Activated CD4-positive, alpha-beta T cell treated with anti-CD3 and anti-CD28 coated beads, Interleukin-2, amount 10 ng/mL, durations not matched to agents 7 days and 5 days (primary cell): Measurements from ENCODE around the gene EMP3. TPM values are rescaled to one million over a fixed set of nuclear protein-coding genes. Genes with fewer than 3 reads are reported as not detected.

Experiments used
- CTCF ChIA-PET: fragments of 350-600 bp; sonication (Branson Sonifier 250); formaldehyde crosslinking; loops from one replicate; lab custom pipeline; 2021; ENCODE audit warnings: antibody characterized with exemption; lab: Charles Lee
- POLR2A ChIA-PET: fragments of 350-600 bp; sonication (Branson Sonifier 250); formaldehyde crosslinking; loops from one replicate; lab custom pipeline; 2021; ENCODE audit warnings: antibody characterized with exemption; lab: Charles Lee
- DNase-seq: peaks from one replicate; pipeline ENCODE4 v3.0.0-alpha.2; 2020
- H3K27ac Mint-ChIP-seq: one replicate; pipeline ENCODE4 v1.8.0; 2021; ENCODE audit warnings: mild to moderate bottlenecking, moderate library complexity, mixed read lengths
- H3K27me3 Mint-ChIP-seq: one replicate; pipeline ENCODE4 v1.8.0; 2021; ENCODE audit warnings: mixed read lengths
- H3K36me3 Mint-ChIP-seq: one replicate; pipeline ENCODE4 v1.8.0; 2021; ENCODE audit warnings: low read depth, mixed read lengths
- H3K4me1 Mint-ChIP-seq: one replicate; pipeline ENCODE4 v1.8.0; 2021; ENCODE audit warnings: mixed read lengths
- H3K4me3 Mint-ChIP-seq: one replicate; pipeline ENCODE4 v1.8.0; 2021; ENCODE audit warnings: mild to moderate bottlenecking, moderate library complexity, mixed read lengths
- H3K9me3 Mint-ChIP-seq: one replicate; pipeline ENCODE4 v1.8.0; 2021; ENCODE audit warnings: mixed read lengths
- total RNA-seq, 2 experiments: library from RNA; stranded (reverse); gene quantifications; one replicate each; pipeline ENCODE4 v1.2.3, GENCODE V29; 2021

EMP3 gene
- total RNA-seq, 2 experiments from 2014 or later = 444 to 544 TPM

GRCh38 chr19:48319647-48320541 is 5.5 kb upstream of the EMP3 start:
- CTCF ChIA-PET = interaction anchor here (0.6 to 4.2 kb wide), 4 partner anchors 13 to 104 kb away, joined by 3 to 44 read pairs (median 4); partner anchors contain the start of gene KDELR1
- Mint-ChIP-seq H3K9me3 (no peaks in the 10 kb centered on the region), H3K27me3 (no peaks in the 10 kb centered on the region), H3K4me1 (peaks cover 50% of the 10 kb centered on the region), H3K27ac (peak overlapping the region; percentile 98), H3K4me3 (peak overlapping the region; percentile 87), H3K36me3 (peaks cover 14% of the 10 kb centered on the region)
- POLR2A ChIA-PET = no interaction called here
- peak; percentile 82 for DNase-seq

GRCh38 chr19:48321372-48321621 is 4.1 kb upstream of the EMP3 start:
- Mint-ChIP-seq H3K36me3 (peaks cover 25% of the 10 kb centered on the region), H3K27me3 (no peaks in the 10 kb centered on the region), H3K27ac (peak overlapping the region; percentile 98), H3K4me1 (peaks cover 58% of the 10 kb centered on the region), H3K9me3 (no peaks in the 10 kb centered on the region), H3K4me3 (peak overlapping the region; percentile 87)
- peak; percentile 100 for DNase-seq
- CTCF ChIA-PET = interaction anchor here (0.7 to 5.8 kb wide), 7 partner anchors 13 to 181 kb away, joined by 3 to 83 read pairs (median 5); partner anchors contain the start of genes KDELR1, SYNGR4 and TMEM143
- POLR2A ChIA-PET = interaction anchor here (1.8 kb wide), 1 partner anchor 12 kb away, joined by 21 read pairs; no protein-coding TSS in a partner anchor

GRCh38 chr19:48321622-48322591 is 3.4 kb upstream of the EMP3 start:
- CTCF ChIA-PET = interaction anchor here (0.5 to 5.8 kb wide), 8 partner anchors 12 to 348 kb away, joined by 3 to 83 read pairs (median 4); partner anchors contain the start of genes KDELR1, SYNGR4 and TMEM143
- POLR2A ChIA-PET = interaction anchor here (0.6 to 1.8 kb wide), 3 partner anchors 11 to 72 kb away, joined by 4 to 21 read pairs (median 5); partner anchors contain the start of genes SYNGR4 and TMEM143
- H3K27me3 Mint-ChIP-seq = no peaks in the 10 kb centered on the region
- H3K4me1 Mint-ChIP-seq = peaks cover 61% of the 10 kb centered on the region
- DNase-seq = peak; percentile 99
- no peaks in the 10 kb centered on the region for H3K9me3 Mint-ChIP-seq
- peak overlapping the region; percentile 98 for H3K27ac Mint-ChIP-seq
- H3K4me3 Mint-ChIP-seq = peak overlapping the region; percentile 87
- H3K36me3 Mint-ChIP-seq = peaks cover 31% of the 10 kb centered on the region

GRCh38 chr19:48329167-48329891 is 4.0 kb downstream of the EMP3 start:
- peak overlapping the region; percentile 90 for H3K27ac Mint-ChIP-seq
- no peaks in the 10 kb centered on the region for H3K9me3 Mint-ChIP-seq
- CTCF ChIA-PET = interaction anchor here (0.6 to 1.5 kb wide), 4 partner anchors 15 to 142 kb away, joined by 3 to 6 read pairs (median 3); partner anchors contain the start of gene KDELR1
- peaks cover 73% of the 10 kb centered on the region for H3K36me3 Mint-ChIP-seq
- DNase-seq = peak; percentile 53
- H3K27me3 Mint-ChIP-seq = no peaks in the 10 kb centered on the region
- peaks cover 69% of the 10 kb centered on the region for H3K4me1 Mint-ChIP-seq
- peak overlapping the region; percentile 81 for H3K4me3 Mint-ChIP-seq
- POLR2A ChIA-PET = interaction anchor here (1.2 kb wide), 1 partner anchor 74 kb away, joined by 4 read pairs; no protein-coding TSS in a partner anchor

- no peaks in the 10 kb centered on the region for H3K27me3 Mint-ChIP-seq
- peak overlapping the region; percentile 90 for H3K27ac Mint-ChIP-seq
- POLR2A ChIA-PET = interaction anchor here (1.2 kb wide), 1 partner anchor 75 kb away, joined by 4 read pairs; no protein-coding TSS in a partner anchor
- H3K4me3 Mint-ChIP-seq = peak overlapping the region; percentile 81
- DNase-seq = peak; percentile 92
- peaks cover 69% of the 10 kb centered on the region for H3K4me1 Mint-ChIP-seq
- CTCF ChIA-PET = interaction anchor here (0.6 to 1.5 kb wide), 5 partner anchors 16 to 869 kb away, joined by 3 to 6 read pairs (median 3); no protein-coding TSS in a partner anchor
- H3K36me3 Mint-ChIP-seq = peaks cover 74% of the 10 kb centered on the region
- no peaks in the 10 kb centered on the region for H3K9me3 Mint-ChIP-seq
Measured at GRCh38 chr19:48330012-48330681, 4.8 kb downstream of the EMP3 start.

GRCh38 chr19:48332351-48332661 is 7.0 kb downstream of the EMP3 start:
- Mint-ChIP-seq H3K4me3 (peak overlapping the region; percentile 81), H3K36me3 (peaks cover 56% of the 10 kb centered on the region), H3K9me3 (no peaks in the 10 kb centered on the region), H3K27ac (peak overlapping the region; percentile 90), H3K27me3 (no peaks in the 10 kb centered on the region), H3K4me1 (peaks cover 57% of the 10 kb centered on the region)
- no peak for DNase-seq
- POLR2A ChIA-PET = interaction anchor here (1.2 to 2.4 kb wide), 2 partner anchors 9 to 11 kb away, joined by 7 to 21 read pairs; a partner anchor contains a TSS
- CTCF ChIA-PET = interaction anchor here (0.5 to 4.6 kb wide), 9 partner anchors 9 to 1028 kb away, joined by 3 to 83 read pairs (median 3); partner anchors contain the start of gene EMP3

- Mint-ChIP-seq H3K4me1 (peaks cover 51% of the 10 kb centered on the region), H3K9me3 (no peaks in the 10 kb centered on the region), H3K36me3 (peaks cover 51% of the 10 kb centered on the region), H3K27ac (peak overlapping the region; percentile 90), H3K4me3 (peak overlapping the region; percentile 81), H3K27me3 (no peaks in the 10 kb centered on the region)
- ChIA-PET CTCF (interaction anchor here (0.5 to 4.6 kb wide), 17 partner anchors 9 to 1028 kb away, joined by 3 to 83 read pairs (median 9); partner anchors contain the start of genes EMP3, RPL18, SPHK2 and SYNGR4), POLR2A (interaction anchor here (1.2 to 2.4 kb wide), 2 partner anchors 9 to 11 kb away, joined by 7 to 21 read pairs; a partner anchor contains a TSS)
- peak; percentile 99 for DNase-seq
Measured at GRCh38 chr19:48332662-48333466, 7.5 kb downstream of the EMP3 start.

GRCh38 chr19:48333467-48334384 is 8.4 kb downstream of the EMP3 start:
- Mint-ChIP-seq H3K36me3 (peaks cover 44% of the 10 kb centered on the region), H3K4me1 (peaks cover 46% of the 10 kb centered on the region), H3K27me3 (no peaks in the 10 kb centered on the region), H3K9me3 (no peaks in the 10 kb centered on the region), H3K4me3 (peak overlapping the region; percentile 81), H3K27ac (peak overlapping the region; percentile 90)
- CTCF ChIA-PET = interaction anchor here (0.7 to 4.6 kb wide), 24 partner anchors 10 to 1029 kb away, joined by 3 to 83 read pairs (median 4); partner anchors contain the start of genes EMP3, KDELR1, RPL18 and SPHK2
- POLR2A ChIA-PET = interaction anchor here (0.6 to 2.4 kb wide), 3 partner anchors 12 to 67 kb away, joined by 4 to 21 read pairs (median 9); partner anchors contain the start of genes SYNGR4 and TMEM143
- peak; percentile 96 for DNase-seq

- no peak overlapping the region for H3K4me3 Mint-ChIP-seq
- ChIA-PET POLR2A (no interaction called here), CTCF (interaction anchor here (0.6 to 0.9 kb wide), 2 partner anchors 30 to 37 kb away, joined by 3 read pairs; no protein-coding TSS in a partner anchor)
Measured at GRCh38 chr19:48338253-48338755, 13.0 kb downstream of the EMP3 start.

More at GRCh38 chr19:48338253-48338755, 13.0 kb downstream of the EMP3 start:
- DNase-seq = no peak
- no peaks in the 10 kb centered on the region for H3K27me3 Mint-ChIP-seq
- H3K36me3 Mint-ChIP-seq = peaks cover 4% of the 10 kb centered on the region
- H3K9me3 Mint-ChIP-seq = no peaks in the 10 kb centered on the region
- peaks cover 10% of the 10 kb centered on the region for H3K4me1 Mint-ChIP-seq
- no peak overlapping the region for H3K27ac Mint-ChIP-seq
